Osteocyte (in vitro differentiated cells): ENCODE data around the gene SLC4A3. TPM values are rescaled to one million over a fixed set of nuclear protein-coding genes. Genes with fewer than 3 reads are reported as not detected.

Experiments used
- DNase-seq: peaks from one replicate; pipeline ENCODE4 v3.0.0; 2021; ENCODE audit warnings: mixed read lengths; ENCODE audit not compliant: unreplicated experiment; ENCODE audit errors: extremely low spot score
- H3K27ac Mint-ChIP-seq: one replicate; pipeline ENCODE4 v1.8.0; 2021; ENCODE audit warnings: mild to moderate bottlenecking, mixed read lengths; ENCODE audit not compliant: unreplicated experiment
- H3K27me3 Mint-ChIP-seq: one replicate; pipeline ENCODE4 v1.8.0; 2021; ENCODE audit warnings: mixed read lengths; ENCODE audit not compliant: unreplicated experiment
- H3K36me3 Mint-ChIP-seq: one replicate; pipeline ENCODE4 v1.8.0; 2021; ENCODE audit warnings: mixed read lengths; ENCODE audit not compliant: unreplicated experiment
- H3K4me1 Mint-ChIP-seq: one replicate; pipeline ENCODE4 v1.8.0; 2021; ENCODE audit warnings: mixed read lengths; ENCODE audit not compliant: unreplicated experiment
- H3K4me3 Mint-ChIP-seq: one replicate; pipeline ENCODE4 v1.8.0; 2021; ENCODE audit warnings: mild to moderate bottlenecking, moderate library complexity, mixed read lengths; ENCODE audit not compliant: unreplicated experiment
- H3K9me3 Mint-ChIP-seq: one replicate; pipeline ENCODE4 v1.8.0; 2021; ENCODE audit warnings: mixed read lengths; ENCODE audit not compliant: unreplicated experiment
- total RNA-seq: library from RNA; stranded (reverse); gene quantifications from 2 replicates; pipeline ENCODE4 v1.2.1, GENCODE V29; 2021
- TF ChIP-seq, protein P1 (sequence below): fragments of 200-600 bp; sonication (generic); IDR thresholded peaks from 2 replicates; pipeline ENCODE4 v1.5.0; 2021; ENCODE audit warnings: antibody characterized with exemption, mild to moderate bottlenecking, moderate library complexity

Gene SLC4A3
- total RNA-seq, 1 donor from 2014 or later, result 11.6 TPM

DNA sequence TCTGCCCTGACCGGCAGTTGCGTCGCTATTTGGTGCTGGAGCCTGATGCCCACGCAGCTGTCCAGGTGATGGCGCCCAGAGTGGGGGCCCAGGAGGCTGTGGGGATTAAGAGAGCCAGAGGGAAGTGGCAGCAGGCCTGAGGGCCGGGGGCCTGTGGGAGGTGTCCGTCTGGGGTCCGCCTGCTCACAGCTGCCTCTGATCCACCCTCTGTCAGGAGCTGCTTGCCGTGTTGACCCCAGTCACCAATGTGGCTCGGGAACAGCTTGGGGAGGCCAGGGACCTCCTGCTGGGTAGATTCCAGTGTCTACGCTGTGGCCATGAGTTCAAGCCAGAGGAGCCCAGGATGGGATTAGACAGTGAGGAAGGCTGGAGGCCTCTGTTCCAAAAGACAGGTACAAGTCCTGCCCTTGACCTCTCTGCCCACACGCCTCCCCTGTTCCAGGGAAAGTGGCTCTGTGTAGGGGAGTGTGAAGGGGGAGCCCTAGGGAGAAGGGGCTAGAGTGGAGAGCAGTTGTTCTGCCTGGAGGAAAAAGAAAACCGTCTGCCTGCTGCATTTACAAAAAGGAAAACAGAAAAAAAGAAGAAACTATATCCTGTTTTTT is 18.2 kb upstream of the SLC4A3 start:
- no peak for DNase-seq
- Mint-ChIP-seq H3K27me3 (no peaks in the 10 kb centered on the region), H3K4me1 (no peaks in the 10 kb centered on the region), H3K4me3 (no peak overlapping the region), H3K9me3 (no peaks in the 10 kb centered on the region), H3K27ac (no peak overlapping the region), H3K36me3 (peaks cover 28% of the 10 kb centered on the region)
- TF ChIP-seq, protein P1, sequence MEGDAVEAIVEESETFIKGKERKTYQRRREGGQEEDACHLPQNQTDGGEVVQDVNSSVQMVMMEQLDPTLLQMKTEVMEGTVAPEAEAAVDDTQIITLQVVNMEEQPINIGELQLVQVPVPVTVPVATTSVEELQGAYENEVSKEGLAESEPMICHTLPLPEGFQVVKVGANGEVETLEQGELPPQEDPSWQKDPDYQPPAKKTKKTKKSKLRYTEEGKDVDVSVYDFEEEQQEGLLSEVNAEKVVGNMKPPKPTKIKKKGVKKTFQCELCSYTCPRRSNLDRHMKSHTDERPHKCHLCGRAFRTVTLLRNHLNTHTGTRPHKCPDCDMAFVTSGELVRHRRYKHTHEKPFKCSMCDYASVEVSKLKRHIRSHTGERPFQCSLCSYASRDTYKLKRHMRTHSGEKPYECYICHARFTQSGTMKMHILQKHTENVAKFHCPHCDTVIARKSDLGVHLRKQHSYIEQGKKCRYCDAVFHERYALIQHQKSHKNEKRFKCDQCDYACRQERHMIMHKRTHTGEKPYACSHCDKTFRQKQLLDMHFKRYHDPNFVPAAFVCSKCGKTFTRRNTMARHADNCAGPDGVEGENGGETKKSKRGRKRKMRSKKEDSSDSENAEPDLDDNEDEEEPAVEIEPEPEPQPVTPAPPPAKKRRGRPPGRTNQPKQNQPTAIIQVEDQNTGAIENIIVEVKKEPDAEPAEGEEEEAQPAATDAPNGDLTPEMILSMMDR, result no peak

DNA sequence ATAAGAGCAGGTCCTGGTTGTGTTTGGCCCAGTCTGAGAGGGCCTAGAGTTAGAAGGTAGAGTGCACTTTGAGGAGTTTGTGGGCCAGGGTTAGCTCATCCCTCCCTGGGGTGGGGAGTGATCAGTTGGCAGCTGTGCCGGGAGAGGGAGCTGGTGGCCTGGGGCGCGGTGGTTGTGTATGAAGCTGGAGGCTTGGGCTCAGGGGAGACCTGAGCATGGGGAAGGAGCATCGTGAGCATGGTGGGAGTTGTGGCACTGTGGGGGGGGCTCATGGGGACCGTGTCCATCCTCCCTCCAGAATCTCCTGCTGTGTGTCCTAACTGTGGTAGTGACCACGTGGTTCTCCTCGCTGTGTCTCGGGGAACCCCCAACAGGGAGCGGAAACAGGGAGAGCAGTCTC is 16.1 kb upstream of the SLC4A3 start:
- Mint-ChIP-seq H3K4me1 (no peaks in the 10 kb centered on the region), H3K36me3 (peaks cover 30% of the 10 kb centered on the region), H3K27ac (no peak overlapping the region), H3K9me3 (no peaks in the 10 kb centered on the region), H3K27me3 (no peaks in the 10 kb centered on the region), H3K4me3 (no peak overlapping the region)
- TF ChIP-seq, protein P1, result no peak
- no peak for DNase-seq

DNA sequence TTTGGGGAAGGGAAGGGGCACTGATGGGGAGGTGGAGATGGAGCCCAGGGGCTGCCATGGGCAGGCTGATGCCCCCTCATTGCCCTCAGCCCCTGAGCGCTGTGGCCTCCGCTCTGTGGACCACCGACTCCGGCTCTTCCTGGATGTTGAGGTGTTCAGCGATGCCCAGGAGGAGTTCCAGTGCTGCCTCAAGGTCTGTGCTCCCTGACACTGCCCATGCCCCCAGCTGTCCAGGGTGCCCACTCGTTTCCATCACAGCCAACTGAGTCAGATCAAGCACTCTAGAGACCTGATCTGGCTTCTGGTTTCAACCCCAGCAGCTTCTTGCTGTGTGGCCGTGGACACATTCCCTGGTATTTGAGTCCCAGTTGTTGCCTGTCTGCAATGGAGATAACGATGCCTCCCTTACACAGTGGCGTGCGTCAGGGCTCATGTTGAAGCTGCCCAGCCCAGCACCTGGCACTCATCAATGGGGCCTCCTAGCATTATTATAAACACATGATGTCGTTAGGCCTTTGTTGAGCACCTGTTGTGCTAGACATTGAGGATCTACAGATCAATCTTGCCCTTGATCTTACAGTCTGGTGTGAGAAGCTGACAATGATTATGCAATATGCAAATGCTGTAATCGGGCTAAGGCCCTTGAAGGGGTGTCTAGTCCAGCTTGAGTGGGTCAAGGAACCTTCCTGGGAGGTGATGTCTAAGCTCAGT is 15.4 kb upstream of the SLC4A3 start:
- no peak overlapping the region for H3K27ac Mint-ChIP-seq
- H3K4me3 Mint-ChIP-seq, result no peak overlapping the region
- no peaks in the 10 kb centered on the region for H3K4me1 Mint-ChIP-seq
- no peaks in the 10 kb centered on the region for H3K9me3 Mint-ChIP-seq
- TF ChIP-seq, protein P1, result no peak
- H3K27me3 Mint-ChIP-seq, result no peaks in the 10 kb centered on the region
- DNase-seq, result no peak
- H3K36me3 Mint-ChIP-seq, result peaks cover 24% of the 10 kb centered on the region

DNA sequence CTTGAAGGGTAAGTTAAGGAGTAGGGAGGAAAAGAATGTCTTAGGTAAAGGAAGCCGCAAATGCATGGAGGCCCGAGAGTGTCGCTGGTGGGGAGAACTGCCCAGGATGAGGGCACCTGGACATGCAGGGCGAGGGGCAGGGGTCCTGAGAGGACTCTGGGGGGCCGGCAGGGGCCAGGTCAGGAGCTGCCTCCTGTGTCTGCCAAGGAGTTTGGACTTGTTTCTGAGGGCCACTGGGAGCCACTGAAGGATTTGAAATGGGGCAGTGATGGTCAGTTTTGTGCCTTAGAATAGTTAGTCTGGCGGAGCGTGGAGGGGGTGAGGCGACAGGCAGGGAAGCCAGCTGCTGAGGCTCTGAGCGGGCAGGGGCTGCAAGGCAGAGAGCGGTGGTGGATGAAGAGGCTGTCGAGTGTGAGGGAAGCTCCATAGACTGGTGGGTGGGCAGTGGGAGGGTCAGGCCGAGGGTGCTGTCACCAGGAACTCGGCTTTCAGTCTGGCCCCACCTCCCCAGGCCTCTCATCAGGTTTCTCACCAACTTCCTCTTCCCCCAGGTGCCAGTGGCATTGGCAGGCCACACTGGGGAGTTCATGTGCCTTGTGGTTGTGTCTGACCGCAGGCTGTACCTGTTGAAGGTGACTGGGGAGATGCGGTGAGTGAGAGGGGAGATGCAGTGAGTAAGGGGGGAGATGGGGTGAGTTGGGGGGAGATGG is 14.7 kb upstream of the SLC4A3 start:
- DNase-seq, result no peak
- no peak overlapping the region for H3K4me3 Mint-ChIP-seq
- H3K27me3 Mint-ChIP-seq, result no peaks in the 10 kb centered on the region
- H3K4me1 Mint-ChIP-seq, result no peaks in the 10 kb centered on the region
- peaks cover 22% of the 10 kb centered on the region for H3K36me3 Mint-ChIP-seq
- no peaks in the 10 kb centered on the region for H3K9me3 Mint-ChIP-seq
- TF ChIP-seq, protein P1, result no peak
- H3K27ac Mint-ChIP-seq, result no peak overlapping the region

DNA sequence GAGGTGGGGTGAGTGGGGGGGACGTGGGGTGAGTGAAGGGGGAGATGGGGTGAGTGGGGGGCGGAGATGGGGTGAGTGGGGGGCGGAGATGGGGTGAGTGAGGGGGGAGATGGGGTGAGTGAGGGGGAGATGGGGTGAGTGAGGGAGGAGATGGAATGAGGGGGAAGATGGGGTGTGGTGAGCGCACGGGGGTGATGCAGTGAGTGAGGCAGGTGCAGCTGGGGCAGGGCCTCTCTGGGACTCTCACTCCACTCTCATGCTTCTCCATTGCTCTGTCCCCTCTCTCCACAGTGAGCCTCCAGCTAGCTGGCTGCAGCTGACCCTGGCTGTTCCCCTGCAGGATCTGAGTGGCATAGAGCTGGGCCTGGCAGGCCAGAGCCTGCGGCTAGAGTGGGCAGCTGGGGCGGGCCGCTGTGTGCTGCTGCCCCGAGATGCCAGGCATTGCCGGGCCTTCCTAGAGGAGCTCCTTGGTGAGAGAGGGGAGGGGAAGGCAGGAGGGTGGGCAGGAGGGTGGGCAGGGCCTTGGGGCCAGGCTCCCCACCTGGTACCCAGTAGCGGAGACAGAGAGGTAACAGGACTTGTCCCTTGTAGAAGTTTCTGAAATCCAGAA is 13.9 kb upstream of the SLC4A3 start:
- Mint-ChIP-seq H3K27me3 (no peaks in the 10 kb centered on the region), H3K4me3 (no peak overlapping the region), H3K4me1 (no peaks in the 10 kb centered on the region), H3K36me3 (peaks cover 22% of the 10 kb centered on the region), H3K27ac (no peak overlapping the region), H3K9me3 (no peaks in the 10 kb centered on the region)
- DNase-seq, result no peak
- TF ChIP-seq, protein P1, result no peak
